Endothelial cell (in vitro differentiated cells): ENCODE data around the gene KANSL1L. TPM values are rescaled to one million over a fixed set of nuclear protein-coding genes. Genes with fewer than 3 reads are reported as not detected.
"Not testable (repeated sequence)": the region's sequence is repeated elsewhere in the genome, so short reads cannot be mapped to it uniquely, and the experiment has no call there.

Experiments used
- DNase-seq: peaks from one replicate; pipeline ENCODE4 v3.0.0; 2021; ENCODE audit warnings: low spot score
- H3K27ac Mint-ChIP-seq: one replicate; pipeline ENCODE4 v1.8.0; 2021; ENCODE audit warnings: mixed read lengths, inconsistent platforms; ENCODE audit not compliant: unreplicated experiment
- H3K27me3 Mint-ChIP-seq: one replicate; pipeline ENCODE4 v1.8.0; 2021; ENCODE audit warnings: mild to moderate bottlenecking, moderate library complexity, mixed read lengths, inconsistent platforms; ENCODE audit not compliant: unreplicated experiment
- H3K36me3 Mint-ChIP-seq: one replicate; pipeline ENCODE4 v1.8.0; 2021; ENCODE audit warnings: mild to moderate bottlenecking, low read depth, mixed read lengths, inconsistent platforms; ENCODE audit not compliant: unreplicated experiment
- H3K4me1 Mint-ChIP-seq: one replicate; pipeline ENCODE4 v1.8.0; 2021; ENCODE audit warnings: mild to moderate bottlenecking, mixed read lengths, inconsistent platforms; ENCODE audit not compliant: unreplicated experiment
- H3K4me3 Mint-ChIP-seq: one replicate; pipeline ENCODE4 v1.8.0; 2021; ENCODE audit warnings: mild to moderate bottlenecking, mixed read lengths, inconsistent platforms; ENCODE audit not compliant: unreplicated experiment
- H3K9me3 Mint-ChIP-seq: one replicate; pipeline ENCODE4 v1.8.0; 2021; ENCODE audit warnings: mixed read lengths, inconsistent platforms; ENCODE audit not compliant: unreplicated experiment
- total RNA-seq: library from RNA; stranded (reverse); fragmentation: NEBNext Ultra II Directional; extraction: Animal tissue kit (Norgen Biotek cat#: 25700); gene quantifications from one replicate; pipeline ENCODE4 v1.2.1, GENCODE V29; 2021; ENCODE audit not compliant: unreplicated experiment
- TF ChIP-seq, protein P1 (sequence below): fragments of 200-600 bp; sonication (generic); IDR thresholded peaks from one replicate; pipeline ENCODE4 v1.5.0; 2021; ENCODE audit warnings: antibody characterized with exemption; ENCODE audit not compliant: unreplicated experiment

Gene KANSL1L
- total RNA-seq, 1 donor from 2014 or later: 13.0 TPM

DNA sequence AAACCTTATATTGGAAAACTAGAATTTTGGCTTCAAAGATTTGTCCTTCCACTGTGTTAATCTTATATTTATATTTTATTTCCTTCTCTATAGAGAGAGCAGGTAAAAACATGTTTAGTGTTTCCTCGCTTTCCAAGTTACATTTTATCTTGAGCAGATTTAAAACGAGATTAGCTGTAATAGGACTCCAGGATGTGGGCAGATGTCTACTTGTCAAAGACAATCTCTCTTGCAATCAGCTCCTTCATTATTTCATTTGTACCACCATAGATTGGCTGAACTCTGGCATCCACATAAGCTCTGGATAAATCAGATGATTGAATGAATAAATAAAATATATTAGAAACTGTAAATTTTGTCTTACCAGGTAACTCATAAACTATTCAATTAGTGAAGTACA lies 17.5 kb upstream of the KANSL1L start:
- TF ChIP-seq, protein P1, sequence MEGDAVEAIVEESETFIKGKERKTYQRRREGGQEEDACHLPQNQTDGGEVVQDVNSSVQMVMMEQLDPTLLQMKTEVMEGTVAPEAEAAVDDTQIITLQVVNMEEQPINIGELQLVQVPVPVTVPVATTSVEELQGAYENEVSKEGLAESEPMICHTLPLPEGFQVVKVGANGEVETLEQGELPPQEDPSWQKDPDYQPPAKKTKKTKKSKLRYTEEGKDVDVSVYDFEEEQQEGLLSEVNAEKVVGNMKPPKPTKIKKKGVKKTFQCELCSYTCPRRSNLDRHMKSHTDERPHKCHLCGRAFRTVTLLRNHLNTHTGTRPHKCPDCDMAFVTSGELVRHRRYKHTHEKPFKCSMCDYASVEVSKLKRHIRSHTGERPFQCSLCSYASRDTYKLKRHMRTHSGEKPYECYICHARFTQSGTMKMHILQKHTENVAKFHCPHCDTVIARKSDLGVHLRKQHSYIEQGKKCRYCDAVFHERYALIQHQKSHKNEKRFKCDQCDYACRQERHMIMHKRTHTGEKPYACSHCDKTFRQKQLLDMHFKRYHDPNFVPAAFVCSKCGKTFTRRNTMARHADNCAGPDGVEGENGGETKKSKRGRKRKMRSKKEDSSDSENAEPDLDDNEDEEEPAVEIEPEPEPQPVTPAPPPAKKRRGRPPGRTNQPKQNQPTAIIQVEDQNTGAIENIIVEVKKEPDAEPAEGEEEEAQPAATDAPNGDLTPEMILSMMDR: no peak
- Mint-ChIP-seq H3K9me3 (no peaks in the 10 kb centered on the region), H3K27me3 (peaks cover 1% of the 10 kb centered on the region), H3K4me3 (no peak overlapping the region), H3K36me3 (peaks cover 3% of the 10 kb centered on the region), H3K27ac (no peak overlapping the region), H3K4me1 (no peaks in the 10 kb centered on the region)
- no peak for DNase-seq

DNA sequence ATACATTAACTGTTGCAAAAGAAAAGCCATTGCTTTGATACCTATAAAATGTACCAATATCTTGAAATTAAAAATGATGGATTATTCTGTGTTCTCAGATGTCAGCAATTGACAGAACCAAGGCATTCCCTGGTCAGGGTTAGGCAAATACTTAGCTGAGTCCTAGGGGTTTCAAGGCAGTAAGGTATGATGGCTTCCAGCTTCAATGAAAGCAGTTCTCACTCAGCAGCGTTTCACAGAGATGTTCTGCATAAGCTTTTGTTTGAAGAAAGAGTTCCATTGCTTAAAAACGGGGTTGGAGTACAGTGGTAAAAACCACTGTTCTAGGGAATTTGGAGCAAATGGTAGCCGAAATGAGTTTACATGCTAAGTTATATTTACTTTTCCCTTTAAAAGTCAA lies 17.0 kb upstream of the KANSL1L start:
- H3K4me1 Mint-ChIP-seq: no peaks in the 10 kb centered on the region
- H3K27me3 Mint-ChIP-seq: peaks cover 1% of the 10 kb centered on the region
- no peaks in the 10 kb centered on the region for H3K9me3 Mint-ChIP-seq
- no peak overlapping the region for H3K27ac Mint-ChIP-seq
- TF ChIP-seq, protein P1: no peak
- DNase-seq: no peak
- no peak overlapping the region for H3K4me3 Mint-ChIP-seq
- H3K36me3 Mint-ChIP-seq: peaks cover 3% of the 10 kb centered on the region

DNA sequence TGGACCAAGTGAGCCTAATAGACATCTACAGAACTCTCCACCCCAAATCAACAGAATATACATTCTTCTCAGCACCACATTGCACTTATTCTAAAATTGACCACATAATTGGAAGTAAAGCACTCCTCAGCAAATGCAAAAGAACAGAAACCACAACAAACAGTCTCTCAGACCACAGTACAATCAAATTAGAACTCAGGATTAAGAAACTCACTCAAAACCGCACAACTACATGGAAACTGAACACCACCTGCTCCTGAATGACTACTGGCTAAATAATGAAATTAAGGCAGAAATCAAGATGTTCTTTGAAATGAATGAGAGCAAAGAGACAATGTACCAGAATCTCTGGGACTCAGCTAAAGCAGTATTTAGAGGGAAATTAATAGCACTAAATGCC lies 12.7 kb upstream of the KANSL1L start:
- not testable (repeated sequence) for H3K36me3 Mint-ChIP-seq, H3K27ac Mint-ChIP-seq, H3K4me1 Mint-ChIP-seq, H3K27me3 Mint-ChIP-seq, H3K4me3 Mint-ChIP-seq, H3K9me3 Mint-ChIP-seq, DNase-seq

DNA sequence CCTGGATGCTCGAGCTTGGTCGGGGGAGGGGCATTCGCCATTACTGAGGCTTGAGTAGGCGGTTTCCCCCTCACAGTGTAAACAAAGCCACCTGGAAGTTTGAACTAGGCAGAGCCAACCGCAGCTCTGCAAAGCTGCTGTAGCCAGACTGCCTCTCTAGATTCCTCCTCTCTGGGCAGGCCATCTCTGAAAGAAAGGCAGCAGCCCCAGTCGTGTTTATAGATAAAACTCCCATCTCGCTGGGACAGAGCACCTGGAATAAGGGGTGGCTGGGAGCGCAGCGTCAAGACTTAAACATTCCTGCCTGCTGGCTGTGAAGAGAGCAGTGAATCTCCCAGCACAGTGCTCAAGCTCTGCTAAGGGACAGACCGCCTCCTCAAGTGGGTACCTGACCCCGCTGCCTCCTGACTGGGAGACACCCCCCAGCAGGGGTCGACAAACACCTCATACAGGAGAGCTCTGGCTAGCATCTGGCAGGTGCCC lies 10.4 kb upstream of the KANSL1L start:
- DNase-seq: peak; percentile 10
- H3K4me3 Mint-ChIP-seq: peak overlapping the region; percentile 62
- H3K9me3 Mint-ChIP-seq, H3K36me3 Mint-ChIP-seq, H3K27ac Mint-ChIP-seq, H3K4me1 Mint-ChIP-seq, H3K27me3 Mint-ChIP-seq: not testable (repeated sequence)

DNA sequence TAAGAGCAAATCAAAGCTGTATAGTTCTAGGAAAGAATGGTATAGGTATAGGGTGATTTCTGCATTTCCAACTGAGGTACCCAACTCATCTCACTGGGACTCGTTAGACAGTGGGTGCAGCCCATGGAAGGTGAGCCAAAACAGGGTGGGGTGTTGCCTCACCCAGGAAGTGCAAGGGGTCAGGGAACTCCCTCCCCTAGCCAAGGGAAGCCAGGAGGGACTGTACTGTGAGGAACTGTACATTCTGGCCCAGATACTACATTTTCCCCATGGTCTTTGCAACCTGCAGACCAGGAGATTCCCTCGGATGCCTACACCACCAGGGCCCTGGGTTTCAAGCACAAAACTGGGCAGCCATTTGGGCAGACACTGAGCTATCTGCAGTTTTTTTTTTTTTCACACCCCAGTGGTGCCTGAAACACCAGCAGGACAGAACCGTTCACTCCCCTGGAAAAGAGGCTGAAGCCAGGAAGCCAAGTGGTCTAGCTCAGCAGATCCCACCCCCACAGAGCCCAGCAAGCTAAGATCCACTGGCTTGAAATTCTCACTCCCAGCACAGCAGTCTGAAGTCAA lies 9.9 kb upstream of the KANSL1L start:
- H3K27me3 Mint-ChIP-seq, H3K9me3 Mint-ChIP-seq, H3K27ac Mint-ChIP-seq, H3K36me3 Mint-ChIP-seq, H3K4me1 Mint-ChIP-seq, DNase-seq: not testable (repeated sequence)
- peak overlapping the region; percentile 62 for H3K4me3 Mint-ChIP-seq

DNA sequence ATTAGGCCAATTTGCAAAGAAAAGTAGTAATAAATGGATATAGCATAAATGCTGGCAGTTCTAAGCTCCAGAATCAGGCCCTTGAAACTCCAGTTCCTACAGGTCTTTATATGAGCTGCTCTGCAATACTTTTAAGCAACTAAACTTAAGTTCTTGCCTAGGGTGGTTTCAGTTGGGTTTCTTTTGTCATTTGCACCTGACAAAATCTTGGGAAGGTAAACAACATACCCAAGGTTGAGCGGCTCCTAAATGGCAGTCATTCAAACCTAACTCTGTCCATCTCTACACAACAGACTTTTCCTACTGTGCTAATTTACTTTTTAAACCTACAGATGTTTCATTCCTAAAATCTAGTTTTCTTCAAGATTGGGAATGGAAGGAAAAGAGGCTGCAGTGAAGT lies 9.3 kb upstream of the KANSL1L start:
- no peak overlapping the region for H3K27ac Mint-ChIP-seq

More for the DNA sequence above, 9.3 kb upstream of the KANSL1L start:
- Mint-ChIP-seq H3K27me3 (peaks cover 4% of the 10 kb centered on the region), H3K36me3 (peaks cover 3% of the 10 kb centered on the region), H3K9me3 (no peaks in the 10 kb centered on the region), H3K4me3 (no peak overlapping the region), H3K4me1 (no peaks in the 10 kb centered on the region)
- TF ChIP-seq, protein P1: no peak
- no peak for DNase-seq
